K562 (cell line): ENCODE results near the gene GLTP. TPM values are rescaled to one million over a fixed set of nuclear protein-coding genes. Genes with fewer than 3 reads are reported as not detected.

Experiments used
- ATAC-seq: fragments of 200-7000 bp; cut with Tn5 transposase; 3 replicates; pipeline ENCODE4 v1.9.1; 2020; ENCODE audit warnings: moderate library complexity
- BruUV-seq: library from RNA; stranded (reverse); fragments of 400-500 nt; replicated peaks from 2 replicates; lab custom pipeline; 2021; lab: Mats Ljungman, UMichigan
- CTCF ChIA-PET: fragments of 300-600 bp; formaldehyde crosslinking; extraction: SDS; loops from one replicate; lab custom pipeline; 2021; ENCODE audit warnings: low intra/inter-chr PET ratio; lab: Yijun Ruan, JAX
- POLR2A ChIA-PET: fragments of 300-600, 350-650 bp; sonication (Branson Sonifier 250); formaldehyde crosslinking; extraction: SDS; loops from one replicate; lab custom pipeline; 2021; ENCODE audit warnings: antibody characterized with exemption, inconsistent platforms; lab: Yijun Ruan, JAX
- DNase-seq, 4 experiments: peaks; one replicate each; pipeline versions ENCODE4 v3.0.0 to v3.0.0-alpha.2; 2011 to 2018; ENCODE audit warnings: low spot score in 3 of 4, mixed read lengths in 3 of 4; ENCODE audit errors: extremely low read depth in 1 of 4
- FAIRE-seq: peaks from 2 replicates; lab custom pipeline; 2011; peaks lifted over from hg19 to GRCh38; lab: Jason Lieb, UNC
- H2AFZ ChIP-seq: 2 replicates; pipeline ENCODE4 v1.6.0; 2011; ENCODE audit warnings: low read depth, low read length, control low read depth, inconsistent platforms
- H3K27ac ChIP-seq: fragments of 200-600 bp; 3 replicates; pipeline ENCODE4 v1.8.0; 2011; ENCODE audit warnings: low read depth, mild to moderate bottlenecking, control low read depth, inconsistent platforms, low read length, moderate library complexity, mixed read lengths; ENCODE audit errors: extremely low read depth
- H3K27me3 ChIP-seq, 2 experiments: fragments of 300-600 bp in 1 of 2; 2 replicates in 1 of 2; 3 replicates in 1 of 2; pipeline versions ENCODE4 v1.6.0 to v1.8.0; 2011; ENCODE audit warnings: inconsistent platforms in 2 of 2, low read length in 2 of 2, mild to moderate bottlenecking in 1 of 2, mixed read lengths in 1 of 2, moderate library complexity in 1 of 2; ENCODE audit not compliant: control insufficient read depth in 2 of 2, insufficient read depth in 2 of 2
- H3K36me3 ChIP-seq: fragments of 300-600 bp; 3 replicates; pipeline ENCODE4 v1.8.0; 2011; ENCODE audit warnings: mild to moderate bottlenecking, low read length, inconsistent platforms; ENCODE audit not compliant: control insufficient read depth, insufficient read depth
- H3K4me1 ChIP-seq, 2 experiments: fragments of 200-600 bp in 1 of 2; replicated peaks in 1 of 2; 2 replicates in 1 of 2; 3 replicates in 1 of 2; pipeline versions ENCODE4 v1.5.1 to v1.8.0; 2011; ENCODE audit warnings: inconsistent platforms in 2 of 2, low read length in 2 of 2, mild to moderate bottlenecking in 1 of 2, mixed read lengths in 1 of 2, moderate library complexity in 1 of 2; ENCODE audit not compliant: control insufficient read depth in 2 of 2, insufficient read depth in 2 of 2
- H3K4me2 ChIP-seq: 2 replicates; pipeline ENCODE4 v1.6.1; 2011; ENCODE audit warnings: low read length, control low read depth, inconsistent platforms, mixed read lengths; ENCODE audit not compliant: insufficient read depth
- H3K4me3 ChIP-seq: fragments of 200-600 bp; sonication (generic), shearing (Covaris generic); 2 replicates; pipeline ENCODE4 v1.5.1; 2016; ENCODE audit warnings: control low read depth, inconsistent platforms
- H3K79me2 ChIP-seq: fragments of 200-600 bp; 3 replicates; pipeline ENCODE4 v1.8.0; 2011; ENCODE audit warnings: low read length, inconsistent platforms; ENCODE audit not compliant: control insufficient read depth, insufficient read depth
- H3K9ac ChIP-seq, 2 experiments: 2 replicates each; pipeline versions ENCODE4 v1.6.0 to v1.6.1; 2011; ENCODE audit warnings: low read depth in 2 of 2, low read length in 2 of 2, control low read depth in 1 of 2, inconsistent platforms in 1 of 2, mild to moderate bottlenecking in 1 of 2, mixed read lengths in 1 of 2; ENCODE audit not compliant: insufficient read depth in 1 of 2
- H3K9me1 ChIP-seq: one replicate; pipeline ENCODE4 v1.6.0; 2011; ENCODE audit warnings: inconsistent platforms, mild to moderate bottlenecking, low read length, moderate library complexity; ENCODE audit not compliant: control insufficient read depth, insufficient read depth
- H3K9me3 ChIP-seq: replicated peaks from 2 replicates; pipeline ENCODE4 v1.5.1; 2011; ENCODE audit warnings: low read depth, low read length, inconsistent platforms; ENCODE audit not compliant: control insufficient read depth, insufficient read depth
- H4K20me1 ChIP-seq: replicated peaks from 2 replicates; pipeline ENCODE4 v1.6.1; 2011; ENCODE audit warnings: low read length, inconsistent platforms, mixed read lengths; ENCODE audit not compliant: control insufficient read depth, insufficient read depth
- CREB3L1 ChIP-seq: fragments of 450-650 bp; IDR thresholded peaks from 2 replicates; pipeline ENCODE4 v1.6.1; 2014; ENCODE audit warnings: low read depth, mild to moderate bottlenecking, moderate library complexity, borderline replicate concordance
- DMBX1 ChIP-seq: fragments of 250-450 bp; sonication (Bioruptor Pico); IDR thresholded peaks from 2 replicates; pipeline ENCODE4 v1.8.0; 2022; ENCODE audit warnings: inconsistent platforms, mild to moderate bottlenecking, moderate library complexity, borderline replicate concordance
- HLTF ChIP-seq: fragments of 450-650 bp; IDR thresholded peaks from 2 replicates; pipeline ENCODE4 v1.6.1; 2016
- KDM2B ChIP-seq: fragments of 250-450 bp; sonication (Bioruptor Pico); IDR thresholded peaks from 2 replicates; pipeline ENCODE4 v1.8.0; 2021; ENCODE audit warnings: mild to moderate bottlenecking, moderate library complexity
- NFE2L1 ChIP-seq: fragments of 450-650 bp; IDR thresholded peaks from 2 replicates; pipeline ENCODE4 v1.6.1; 2016; ENCODE audit warnings: missing genetic modification characterization, low read depth, mild to moderate bottlenecking, missing compliant biosample characterization, moderate library complexity, borderline replicate concordance
- NFYB ChIP-seq: IDR thresholded peaks from 2 replicates; pipeline ENCODE4 v1.6.1; 2011; ENCODE audit warnings: mild to moderate bottlenecking, moderate library complexity; ENCODE audit not compliant: insufficient read length; ENCODE audit errors: extremely low read depth
- RERE ChIP-seq: sonication (generic); formaldehyde crosslinking; IDR thresholded peaks from 2 replicates; pipeline ENCODE4 v1.8.0; 2023; ENCODE audit warnings: missing genetic modification reagents, mild to moderate bottlenecking, borderline replicate concordance
- TFE3 ChIP-seq: fragments of 450-650 bp; formaldehyde crosslinking; IDR thresholded peaks from 2 replicates; pipeline ENCODE4 v1.4.0; 2020; ENCODE audit warnings: mild to moderate bottlenecking, mixed read lengths
- ZNF24 ChIP-seq: fragments of 450-650 bp; IDR thresholded peaks from 2 replicates; pipeline ENCODE4 v1.6.1; 2016
- ZNF740 ChIP-seq, 3 experiments: fragments of 200-800 bp in 1 of 3; sonication (Bioruptor generic) in 1 of 3; sonication (generic) in 1 of 3; formaldehyde crosslinking in 1 of 3; IDR thresholded peaks; 2 replicates each; pipeline versions ENCODE4 v1.6.1 to v1.8.0; 2016 to 2022; ENCODE audit warnings: mild to moderate bottlenecking in 2 of 3, missing compliant biosample characterization in 2 of 3, missing genetic modification characterization in 2 of 3, missing genetic modification reagents in 1 of 3
- WGBS: fragments of 100-300 bp; shearing (Covaris generic); methylation state at CpG from one replicate; pipeline ENCODE4 v1.1.6; 2016; ENCODE audit warnings: low coverage, mixed read lengths; ENCODE audit not compliant: insufficient coverage; ENCODE audit errors: missing lambda C conversion rate; 5-methylcytosine and 5-hydroxymethylcytosine counted together
- in situ Hi-C: fragments of 300-500 bp; cut with MboI; formaldehyde crosslinking; loops from 4 replicates; pipeline ENCODE4 v1.15.0; 2018; ENCODE audit warnings: inconsistent platforms, mixed read lengths
- intact Hi-C: fragments of 100-400 bp; cut with micrococcal nuclease; formaldehyde crosslinking; loops from 2 replicates; pipeline ENCODE4 v1.14.2; 2022
- polyA plus RNA-seq, 8 experiments: library from polyadenylated mRNA; depleted of rRNA in 4 of 8; stranded (reverse) in 5 of 8; unstranded in 3 of 8; fragments of >200 nt; fragmentation: Nextera tagmentation in 2 of 8; fragmentation: Illumina TruSeq in 1 of 8; extraction: Ambion mirVana in 2 of 8; extraction: Trizol in 1 of 8; gene quantifications; 2 replicates each; pipeline versions ENCODE4 v1.2.1 to v1.2.3, GENCODE V29; 2011 to 2014; ENCODE audit warnings: inconsistent platforms in 1 of 8, missing spikeins in 1 of 8
- total RNA-seq, 7 experiments: library from RNA; depleted of rRNA in 6 of 7; stranded (reverse); fragments of >200 nt in 6 of 7; fragmentation: Illumina TruSeq in 2 of 7; extraction: Trizol in 2 of 7; gene quantifications; 2 replicates each; pipeline versions ENCODE4 v1.2.1 to v1.2.3, GENCODE V29; 2011 to 2021; ENCODE audit warnings: low replicate concordance in 1 of 7

The GLTP gene
- total and polyA plus RNA-seq, 9 of the 15 experiments (the other 6 are each of a cell fraction or from before 2014, with no cell fraction given): 4.4 to 8.3 (median 6.1) TPM

- TF ChIP-seq DMBX1 (CRISPR knock-in tag): no peak
Measured at GRCh38 chr12:109905301-109905700, 25.0 kb upstream of the GLTP start (continued).

- H4K20me1 ChIP-seq: no peaks in the 10 kb centered on the region
- H3K27me3 ChIP-seq: no peaks in the 10 kb centered on the region
- no peaks in the 10 kb centered on the region for H3K9me1 ChIP-seq
- H3K9ac ChIP-seq: no peak overlapping the region
- peaks cover 22% of the 10 kb centered on the region for H3K79me2 ChIP-seq
- H3K4me3 ChIP-seq: no peak overlapping the region
- H3K36me3 ChIP-seq: peaks cover 52% of the 10 kb centered on the region; the same call in 2 of the 3 replicates
- ChIA-PET POLR2A (interaction anchor here (0.6 kb wide), 1 partner anchor 15 kb away, joined by 4 read pairs; no protein-coding TSS in a partner anchor), CTCF (no interaction called here)
- 90% methylated on average over 15 of the region's 15 CpGs for WGBS
- no peak overlapping the region for H3K4me2 ChIP-seq
- intact Hi-C loops: no loop called here
- DNase-seq (no peak), FAIRE-seq (no peak), ATAC-seq (no peak)
- no peak overlapping the region for H3K27ac ChIP-seq
- H3K9me3 ChIP-seq: no peaks in the 10 kb centered on the region
- no TSS peak for BruUV-seq
- in situ Hi-C loops: no loop called here
- H3K4me1 ChIP-seq: peaks cover 4 to 10% of the 10 kb centered on the region in 2 experiments; a peak in 3 of 5 replicates
- no peak overlapping the region for H2AFZ ChIP-seq
- no peak for TF ChIP-seq TFE3 (CRISPR knock-in tag)
- no peak for TF ChIP-seq ZNF24
- no peak for TF ChIP-seq ZNF740 (CRISPR knock-in tag; IDR thresholded peaks at IDR 0.05)
- no peak for TF ChIP-seq ZNF740 (tag; IDR thresholded peaks at IDR 0.05)
- TF ChIP-seq HLTF: no peak
- no peak for TF ChIP-seq KDM2B
- TF ChIP-seq CREB3L1: no peak
- TF ChIP-seq NFE2L1: no peak
- no peak for TF ChIP-seq RERE (CRISPR knock-in tag)
- no peak for TF ChIP-seq NFYB
Measured at GRCh38 chr12:109902891-109903418, 22.6 kb upstream of the GLTP start.
